HG03457 (cell line): ENCODE measurements around the gene WRAP73.
"Not testable (repeated sequence)": the region's sequence is repeated elsewhere in the genome, so short reads cannot be mapped to it uniquely, and the experiment has no call there.

Experiments
- ATAC-seq: cut with Tn5 transposase; IDR thresholded peaks from one replicate; pipeline ENCODE4 v1.9.1; 2021; ENCODE audit warnings: moderate number of reproducible peaks; ENCODE audit not compliant: unreplicated experiment

Gene WRAP73

DNA sequence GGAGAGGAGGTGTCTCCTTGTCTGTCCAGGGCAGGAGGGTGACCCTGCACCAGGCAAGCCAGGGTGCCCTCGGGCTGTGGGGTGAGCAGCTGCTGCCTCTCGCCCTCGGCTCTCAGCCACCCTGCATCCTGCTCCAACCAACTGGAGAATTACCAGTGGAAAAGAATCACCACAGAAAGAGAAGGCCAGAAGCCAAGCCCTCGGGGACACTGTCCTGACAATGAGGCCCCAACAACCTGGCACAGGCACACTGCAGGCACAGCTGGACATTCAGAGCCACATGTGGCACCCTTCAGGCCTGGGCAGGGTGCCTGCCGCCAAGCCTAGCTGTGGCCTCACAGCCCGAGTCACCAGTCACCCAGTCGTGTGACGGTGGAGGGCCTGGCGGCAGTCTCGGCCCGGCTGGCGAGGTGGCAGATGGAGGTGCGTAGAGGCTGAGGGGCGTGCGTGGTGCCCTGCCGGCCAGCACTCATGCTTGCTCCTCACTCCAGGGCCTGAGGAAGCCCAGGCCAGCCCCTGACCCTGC, 50.6 kb downstream of the WRAP73 start:
- ATAC-seq, result no peak

- no peak for ATAC-seq
Observed at GRCh38 chr1:3598522-3599285, 51.2 kb downstream of the WRAP73 start.

GRCh38 chr1:3598051-3598491, 51.8 kb downstream of the WRAP73 start:
- no peak for ATAC-seq

GRCh38 chr1:3597599-3597964, 52.3 kb downstream of the WRAP73 start:
- no peak for ATAC-seq

DNA sequence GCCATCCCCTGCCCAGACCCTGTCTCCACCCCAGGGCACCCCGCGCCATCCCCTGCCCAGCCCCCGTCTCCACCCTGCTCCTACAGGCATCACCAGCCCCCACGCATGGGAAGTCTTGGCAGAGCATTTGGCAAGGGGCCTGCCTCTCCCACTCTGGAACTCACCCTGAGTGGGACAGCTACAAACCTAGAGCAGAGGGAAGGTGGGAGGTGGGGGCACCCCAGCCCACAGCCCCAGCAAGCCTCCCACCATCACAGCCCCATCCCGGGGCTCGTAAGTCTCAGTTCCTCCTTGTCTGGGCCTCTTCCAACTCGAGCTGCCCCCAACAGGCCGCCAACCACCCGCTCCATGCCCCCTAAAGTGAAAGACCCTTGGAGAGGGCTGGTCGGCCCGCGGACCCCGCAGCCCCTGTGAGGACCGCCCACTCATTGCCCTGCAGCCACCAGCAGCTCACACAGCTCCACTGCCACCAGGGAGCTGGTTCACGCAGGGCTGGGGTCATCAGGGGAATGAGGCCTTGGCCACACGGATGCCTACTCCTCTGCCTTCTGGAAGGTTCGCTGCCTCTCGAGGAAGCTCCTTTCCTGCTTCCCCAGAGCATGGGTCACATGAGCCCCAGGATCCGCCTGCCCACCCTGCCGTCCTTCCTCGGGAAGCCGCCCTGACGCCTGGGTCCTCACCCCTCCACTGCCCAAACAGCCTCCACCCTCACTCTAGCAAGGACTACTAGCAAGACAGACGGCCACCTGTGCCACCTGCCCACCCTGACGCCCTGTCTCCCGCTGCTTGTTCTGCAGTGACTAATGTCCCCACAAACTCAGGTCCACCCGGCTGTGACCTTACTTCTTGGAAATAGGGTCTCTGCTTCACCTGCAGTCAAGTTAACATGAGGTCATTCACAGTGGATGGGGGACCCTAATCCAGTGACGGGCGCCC, 53.0 kb downstream of the WRAP73 start:
- ATAC-seq, result no peak

GRCh38 chr1:3595949-3596348, 54.0 kb downstream of the WRAP73 start:
- no peak for ATAC-seq

DNA sequence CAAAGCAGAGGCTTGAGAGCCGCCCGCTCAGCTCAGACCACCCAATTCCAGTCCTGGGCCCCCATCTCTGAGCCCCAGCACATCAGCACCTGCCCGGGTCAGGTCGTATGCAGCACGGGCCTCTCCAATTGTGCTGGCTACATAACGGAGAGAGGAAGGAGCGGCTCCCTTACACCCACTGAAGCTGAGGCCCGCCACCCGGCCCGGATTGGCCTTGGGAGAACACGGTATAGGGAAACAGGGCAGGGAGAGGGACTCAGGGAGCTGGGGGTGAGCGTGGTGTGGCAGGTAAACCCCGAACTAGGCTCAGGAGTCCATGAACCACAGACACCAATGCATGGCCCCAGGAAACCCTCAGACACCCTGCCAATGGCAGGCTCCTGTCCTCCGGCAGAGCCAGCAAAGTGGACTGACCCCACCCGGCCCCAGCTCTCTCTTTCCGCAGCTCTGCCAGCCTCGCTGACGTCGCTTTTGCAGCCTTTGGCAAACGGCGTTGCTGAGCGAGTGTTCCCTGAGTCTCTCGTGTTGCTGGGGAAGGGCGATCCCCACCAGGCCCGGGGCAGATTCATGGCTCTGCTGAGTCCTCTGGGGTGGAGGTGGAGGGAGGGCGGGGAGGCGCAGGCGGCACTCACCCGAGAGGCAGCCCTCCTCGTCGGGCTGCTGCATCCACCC, 55.1 kb downstream of the WRAP73 start:
- ATAC-seq, result no peak

DNA sequence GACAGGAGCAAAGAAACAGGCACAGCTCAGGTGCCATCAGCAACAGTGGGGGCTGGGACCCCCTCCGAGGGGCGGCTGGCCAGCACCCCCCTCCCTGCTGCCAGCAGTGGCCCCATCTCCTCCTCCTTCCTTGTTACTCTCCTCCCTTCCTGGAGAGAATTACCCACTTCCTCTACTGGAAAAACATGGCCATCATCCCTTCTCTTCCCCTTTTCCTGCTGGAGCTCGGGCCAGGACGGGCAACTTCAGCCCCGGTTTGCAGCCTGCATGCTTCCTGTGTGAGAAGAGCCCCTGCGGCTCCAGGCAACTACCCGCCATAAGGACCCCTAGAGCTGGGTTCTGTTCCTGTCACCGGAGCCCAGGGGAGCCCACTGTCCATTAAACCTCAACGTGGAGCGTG, 56.2 kb downstream of the WRAP73 start:
- no peak for ATAC-seq

- ATAC-seq, result no peak
Observed at GRCh38 chr1:3593334-3593733, 56.6 kb downstream of the WRAP73 start.

DNA sequence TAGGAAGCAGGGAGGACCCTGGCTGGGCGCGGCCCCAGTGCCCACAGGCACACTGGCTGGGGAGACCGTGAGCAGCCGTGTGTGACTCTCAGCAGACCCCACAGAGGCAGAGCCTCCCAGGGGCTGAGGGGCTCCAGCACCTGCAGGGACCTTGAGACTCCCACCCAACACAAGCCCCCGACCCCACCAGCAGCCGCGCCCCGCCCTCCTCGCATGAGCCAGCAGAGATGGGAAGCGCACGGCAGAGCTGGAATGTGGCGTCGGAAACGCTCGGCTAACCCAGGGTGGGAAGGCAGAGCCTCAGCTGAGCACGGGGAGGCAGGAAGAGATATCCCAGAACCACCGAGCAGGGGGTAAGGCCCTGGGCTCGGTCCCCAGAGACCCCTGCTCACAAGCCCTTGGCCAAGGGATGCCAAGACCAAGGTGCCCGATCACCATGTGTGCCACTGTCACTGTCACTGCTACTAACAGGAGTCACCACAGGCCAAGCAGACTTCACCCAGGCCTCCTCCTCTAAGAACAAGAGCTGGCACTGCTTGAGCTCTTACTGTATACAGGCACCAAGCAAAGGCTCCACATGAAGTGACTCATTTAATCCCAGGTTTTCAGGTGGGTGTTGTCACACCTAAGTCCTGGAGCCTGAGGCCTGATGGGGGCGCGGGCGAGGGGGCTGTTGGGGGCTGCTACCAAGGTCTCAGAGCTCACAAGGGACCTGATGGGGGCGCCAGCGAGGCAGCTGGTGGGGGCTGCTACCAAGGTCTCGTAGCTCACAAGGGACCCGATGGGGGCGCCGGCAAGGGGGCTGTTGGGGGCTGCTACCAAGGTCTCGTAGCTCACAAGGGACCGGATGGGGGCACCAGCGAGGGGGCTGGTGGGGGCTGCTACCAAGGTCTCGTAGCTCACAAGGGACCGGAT, 58.7 kb downstream of the WRAP73 start:
- ATAC-seq, result no peak

DNA sequence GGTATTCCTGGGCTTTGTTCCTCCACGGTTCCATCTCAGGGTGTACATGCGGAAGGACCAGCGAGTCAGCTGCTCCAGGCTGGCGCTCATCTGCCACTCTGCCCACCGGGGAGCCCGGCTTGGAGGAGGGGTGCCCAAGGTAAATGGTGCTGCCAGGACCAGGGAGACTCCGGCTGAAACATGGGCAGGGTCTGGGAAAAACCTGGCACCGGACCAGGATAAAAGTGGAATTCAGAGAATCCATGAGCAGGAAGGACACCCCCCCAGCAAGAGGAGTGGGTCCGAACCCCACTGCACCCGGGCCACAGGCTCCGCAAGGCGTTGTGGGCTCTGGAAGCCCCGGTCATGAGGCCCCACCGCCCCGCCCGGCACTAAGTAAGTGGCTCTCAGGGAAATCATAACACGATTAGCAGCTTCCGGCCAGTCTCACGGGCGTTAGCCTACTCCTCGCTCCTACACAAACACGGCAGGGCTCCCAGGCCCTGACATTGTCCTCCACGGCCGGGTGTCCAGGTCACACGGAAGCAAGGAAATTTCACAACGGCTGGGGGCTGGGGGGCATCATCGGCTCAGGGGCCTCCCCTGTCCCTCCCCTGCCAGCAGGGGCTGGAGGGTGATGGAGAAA, 59.7 kb downstream of the WRAP73 start:
- no peak for ATAC-seq

DNA sequence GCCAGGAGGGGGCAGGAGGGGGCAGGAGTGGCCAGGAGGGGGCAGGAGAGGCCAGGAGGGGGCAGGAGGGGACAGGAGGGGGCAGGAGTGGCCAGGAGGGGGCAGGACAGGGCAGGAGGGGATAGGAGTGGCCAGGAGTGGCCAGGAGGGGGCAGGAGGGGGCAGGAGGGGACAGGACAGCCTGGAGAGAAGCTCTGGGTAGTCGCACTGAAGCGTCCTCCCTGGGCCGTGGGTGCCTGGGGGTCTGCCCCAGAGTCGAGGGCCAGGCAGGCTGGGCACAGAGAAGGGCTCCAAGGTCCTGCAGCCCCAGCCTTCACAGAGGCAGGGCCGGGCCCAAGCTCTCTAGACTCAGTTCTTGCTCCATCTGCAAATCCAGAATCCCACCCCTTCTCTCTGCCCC, 61.5 kb downstream of the WRAP73 start:
- no peak for ATAC-seq

DNA sequence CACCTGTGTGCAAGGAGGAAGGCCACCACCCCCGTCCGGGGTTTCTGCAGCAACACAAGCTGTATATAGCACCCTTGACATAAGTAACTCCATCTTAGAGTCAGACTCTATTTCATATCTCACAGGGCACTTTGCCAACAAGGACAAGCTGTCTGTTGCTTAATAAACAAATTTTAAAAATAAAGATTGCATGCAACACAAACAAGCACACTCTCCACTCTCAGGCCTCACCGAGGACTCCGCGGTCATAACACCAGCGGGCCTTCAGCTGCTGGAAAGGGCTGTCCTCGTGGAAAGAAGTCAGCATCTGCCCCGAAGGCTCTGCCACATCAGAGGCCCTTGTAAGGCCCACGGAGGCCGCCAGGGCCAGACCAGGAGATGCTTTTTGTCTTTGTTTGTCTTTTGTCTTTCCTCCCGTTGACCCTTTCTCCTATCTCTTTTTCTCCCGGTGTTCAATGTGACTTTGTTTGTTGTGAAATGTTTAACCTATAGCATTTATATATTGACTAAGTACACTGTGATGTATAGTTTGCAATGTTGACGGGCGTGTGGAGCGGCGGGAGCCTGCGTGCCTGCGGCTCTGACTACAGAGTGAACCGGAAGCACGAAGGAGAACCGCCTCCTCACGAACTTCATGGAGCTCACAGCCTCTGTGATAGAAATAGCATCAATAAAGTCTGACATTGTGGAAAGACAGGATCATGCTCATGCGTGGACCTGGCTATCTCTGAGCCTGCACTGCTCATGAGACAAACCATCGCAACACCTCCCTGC, 62.7 kb downstream of the WRAP73 start:
- no peak for ATAC-seq

DNA sequence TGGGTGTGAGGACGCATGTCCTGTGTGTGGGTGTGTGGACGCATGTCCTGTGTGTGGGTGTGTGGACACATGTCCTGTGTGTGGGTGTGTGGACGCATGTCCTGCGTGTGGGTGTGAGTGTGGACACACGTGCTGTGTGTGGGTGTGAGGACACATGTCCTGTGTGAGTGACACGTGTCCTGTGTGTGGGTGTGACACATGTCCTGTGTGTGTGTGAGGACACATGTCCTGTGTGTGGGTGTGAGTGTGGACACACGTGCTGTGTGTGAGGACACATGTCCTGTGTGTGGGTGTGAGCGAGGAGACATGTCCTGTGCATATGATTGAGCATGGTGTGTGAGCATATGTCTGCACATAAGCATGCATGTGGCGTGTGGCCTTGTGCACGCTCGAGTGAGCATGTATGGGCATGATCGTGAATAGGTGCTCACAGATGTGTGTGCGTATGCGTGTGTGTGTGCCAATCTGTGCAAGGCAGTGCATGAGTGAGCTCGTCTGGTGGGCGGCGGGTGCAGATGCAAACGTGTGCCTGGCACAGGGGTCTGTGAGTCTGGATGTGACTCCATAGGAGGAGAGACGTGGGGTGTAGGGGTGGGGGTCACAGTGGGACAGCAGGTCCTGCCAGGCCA, 63.8 kb downstream of the WRAP73 start:
- no peak for ATAC-seq

- ATAC-seq, result not testable (repeated sequence)
Observed at GRCh38 chr1:3585353-3585868, 64.5 kb downstream of the WRAP73 start.

- ATAC-seq, result no peak
Observed at GRCh38 chr1:3584915-3585314, 65.0 kb downstream of the WRAP73 start.

DNA sequence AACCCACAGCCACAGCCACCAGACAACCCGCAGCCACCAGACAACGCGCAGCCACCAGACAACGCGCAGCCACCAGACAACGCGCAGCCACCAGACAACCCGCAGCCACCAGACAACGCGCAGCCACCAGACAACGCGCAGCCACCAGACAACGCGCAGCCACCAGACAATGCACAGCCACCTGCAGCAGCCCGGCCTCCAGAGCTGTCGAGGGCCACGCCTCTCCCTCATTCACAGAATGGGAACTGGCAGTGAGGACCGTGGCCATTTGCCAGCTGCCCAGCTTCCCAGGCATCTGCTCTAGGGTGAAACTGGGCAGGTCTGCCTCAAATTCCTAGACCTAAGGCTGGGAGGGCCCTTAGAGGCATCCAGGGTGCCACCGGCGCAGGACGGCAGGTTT, 66.2 kb downstream of the WRAP73 start:
- not testable (repeated sequence) for ATAC-seq

DNA sequence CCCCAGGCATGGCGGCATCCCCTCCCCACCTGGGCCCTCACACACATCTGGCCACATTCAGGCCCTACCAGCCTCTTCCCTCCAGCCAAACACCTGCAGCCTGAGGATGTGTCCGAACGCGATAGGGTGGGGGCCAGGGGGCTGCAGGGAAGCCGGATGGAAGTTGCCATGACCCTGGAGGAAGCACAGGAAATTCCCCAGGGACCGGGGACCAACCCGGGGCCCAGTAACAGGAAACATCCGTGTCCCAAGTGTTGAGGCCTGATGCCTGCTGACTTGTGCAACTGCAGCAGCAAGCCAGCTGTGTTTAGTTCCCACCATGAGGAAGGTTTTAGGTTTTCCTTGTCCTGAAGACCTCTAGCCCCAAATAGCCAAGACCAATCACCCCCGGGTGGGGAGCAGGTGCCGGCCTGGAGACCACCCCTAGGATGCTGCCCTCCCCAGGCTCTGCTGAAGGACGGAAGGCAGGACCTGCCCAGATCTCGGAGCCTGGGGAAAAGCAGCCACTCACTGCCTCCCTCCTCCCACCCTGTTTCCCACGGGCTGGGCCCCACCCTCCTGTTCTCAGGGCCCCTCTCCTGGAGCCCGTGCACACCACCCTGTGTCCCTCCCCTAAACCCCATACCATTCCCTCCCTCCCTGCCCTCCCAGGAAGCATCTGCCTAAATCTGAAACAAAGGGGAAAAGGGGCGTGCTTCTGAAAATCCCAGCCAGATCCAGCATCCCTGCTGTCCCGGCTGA, 68.4 kb downstream of the WRAP73 start:
- ATAC-seq, result no peak
